GM10266 (cell line): ENCODE data around the gene ATP5PD.

Source experiments
- DNase-seq: peaks from one replicate; pipeline ENCODE4 v3.0.0; 2012; ENCODE audit errors: extremely low spot score
- CTCF ChIP-seq: IDR thresholded peaks from 2 replicates; pipeline ENCODE4 v1.5.1; 2012; ENCODE audit warnings: mild to moderate bottlenecking, low read depth; ENCODE audit not compliant: control insufficient read depth, insufficient read depth; ENCODE audit errors: missing control alignments

ATP5PD gene

GRCh38 chr17:75060434-75061054, 13.8 kb upstream of the ATP5PD start:
- DNase-seq = no peak
- no peak for TF ChIP-seq CTCF

GRCh38 chr17:75059369-75060345, 12.9 kb upstream of the ATP5PD start:
- TF ChIP-seq CTCF = peak; percentile 47
- no peak for DNase-seq

GRCh38 chr17:75051941-75052340, 5.2 kb upstream of the ATP5PD start:
- TF ChIP-seq CTCF = no peak
- no peak for DNase-seq

GRCh38 chr17:75049706-75050105, 2.9 kb upstream of the ATP5PD start:
- no peak for DNase-seq
- TF ChIP-seq CTCF = no peak

- TF ChIP-seq CTCF = no peak
- DNase-seq = no peak
Observed at GRCh38 chr17:75049057-75049456, 2.3 kb upstream of the ATP5PD start.

GRCh38 chr17:75048249-75048878, 1.6 kb upstream of the ATP5PD start:
- no peak for TF ChIP-seq CTCF
- no peak for DNase-seq
